GM12878 (cell line): ENCODE data around the gene RGS18. TPM values are rescaled to one million over a fixed set of nuclear protein-coding genes. Genes with fewer than 3 reads are reported as not detected.

ENCODE experiments used
- ATAC-seq: fragments of 200-7000 bp; cut with Tn5 transposase; 3 replicates; pipeline ENCODE4 v1.9.1; 2020; ENCODE audit warnings: mild to moderate bottlenecking, moderate library complexity
- BruUV-seq: library from RNA; stranded (reverse); fragments of 400-500 nt; replicated peaks from 2 replicates; lab custom pipeline; 2021; lab: Mats Ljungman, UMichigan
- CTCF ChIA-PET: fragments of 300-600 bp; sonication (Branson Sonifier 250); formaldehyde crosslinking; extraction: SDS; loops from one replicate; lab custom pipeline; 2021; ENCODE audit warnings: inconsistent platforms; lab: Yijun Ruan, JAX
- POLR2A ChIA-PET: fragments of 350-600 bp; formaldehyde crosslinking; extraction: SDS; loops from one replicate; lab custom pipeline; 2021; ENCODE audit warnings: inconsistent platforms; lab: Charles Lee
- RAD21 ChIA-PET: fragments of 300-600 bp; sonication (Branson Sonifier 250); formaldehyde crosslinking; loops from one replicate; lab custom pipeline; 2023; ENCODE audit warnings: antibody characterized with exemption; ENCODE audit not compliant: unreplicated experiment; lab: Charles Lee
- SMC1A ChIA-PET: fragments of 300-600 bp; sonication (Branson Sonifier 250); formaldehyde crosslinking; loops from one replicate; lab custom pipeline; 2023; ENCODE audit not compliant: unreplicated experiment, uncharacterized antibody; lab: Charles Lee
- DNase-seq: peaks from one replicate; pipeline ENCODE4 v3.0.0-alpha.2; 2011; ENCODE audit warnings: low read depth, low spot score
- FAIRE-seq: peaks from 3 replicates; lab custom pipeline; 2011; peaks lifted over from hg19 to GRCh38; lab: Jason Lieb, UNC
- H2AFZ ChIP-seq: 2 replicates; pipeline ENCODE4 v1.6.0; 2011; ENCODE audit warnings: low read depth, low read length, control low read depth; ENCODE audit not compliant: control insufficient read depth
- H3K27ac ChIP-seq: 2 replicates; pipeline ENCODE4 v1.5.1; 2011; ENCODE audit warnings: control low read depth; ENCODE audit not compliant: control insufficient read depth, insufficient read depth
- H3K27me3 ChIP-seq, 2 experiments: replicated peaks in 1 of 2; 2 replicates each; pipeline versions ENCODE4 v1.6.0 to v1.6.1; 2011; ENCODE audit warnings: low read length in 1 of 2; ENCODE audit not compliant: control insufficient read depth in 2 of 2, insufficient read depth in 2 of 2
- H3K36me3 ChIP-seq, 2 experiments: 2 replicates each; pipeline ENCODE4 v1.5.1; 2011; ENCODE audit warnings: low read length in 1 of 2; ENCODE audit not compliant: control insufficient read depth in 2 of 2, insufficient read depth in 2 of 2
- H3K4me1 ChIP-seq: 2 replicates; pipeline ENCODE4 v1.6.1; 2011; ENCODE audit warnings: mild to moderate bottlenecking, low read length, moderate library complexity, mixed read lengths; ENCODE audit not compliant: control insufficient read depth, insufficient read depth
- H3K4me2 ChIP-seq: 2 replicates; pipeline ENCODE4 v1.6.0; 2011; ENCODE audit warnings: control low read depth; ENCODE audit not compliant: control insufficient read depth, insufficient read depth
- H3K4me3 ChIP-seq: fragments of 200-600 bp; sonication (generic); 2 replicates; pipeline ENCODE4 v1.5.1; 2016
- H3K79me2 ChIP-seq: 2 replicates; pipeline ENCODE4 v1.6.0; 2011; ENCODE audit warnings: low read length; ENCODE audit not compliant: control insufficient read depth, insufficient read depth
- H3K9ac ChIP-seq: 2 replicates; pipeline ENCODE4 v1.8.0; 2011; ENCODE audit warnings: low read length, control low read depth, mixed read lengths; ENCODE audit not compliant: control insufficient read depth, insufficient read depth
- H3K9me3 ChIP-seq: replicated peaks from 3 replicates; pipeline ENCODE4 v1.5.1; 2011; ENCODE audit warnings: mild to moderate bottlenecking, low read length; ENCODE audit not compliant: control insufficient read depth, insufficient read depth
- H4K20me1 ChIP-seq: 2 replicates; pipeline ENCODE4 v1.6.0; 2011; ENCODE audit not compliant: control insufficient read depth, insufficient read depth
- BACH1 ChIP-seq: fragments of 450-650 bp; IDR thresholded peaks from 2 replicates; pipeline ENCODE4 v1.6.1; 2017; ENCODE audit warnings: mild to moderate bottlenecking, borderline replicate concordance
- BHLHE40 ChIP-seq, 2 experiments: fragments of 450-650 bp in 1 of 2; IDR thresholded peaks; 2 replicates each; pipeline ENCODE4 v1.6.1; 2011 to 2017; ENCODE audit warnings: low read depth in 2 of 2, borderline replicate concordance in 1 of 2, improper control_type of control experiment in 1 of 2, low read length in 1 of 2, mild to moderate bottlenecking in 1 of 2
- CBX5 ChIP-seq: sonication (generic); IDR thresholded peaks from 2 replicates; pipeline ENCODE4 v1.6.1; 2016; ENCODE audit warnings: low read depth, moderate library complexity, mild to moderate bottlenecking, inconsistent platforms
- CHD4 ChIP-seq: fragments of 200-600 bp; sonication (generic); IDR thresholded peaks from 2 replicates; pipeline ENCODE4 v1.6.1; 2016; ENCODE audit warnings: mild to moderate bottlenecking
- EGR1 ChIP-seq, 2 experiments: IDR thresholded peaks; 1 replicate in 1 of 2; 2 replicates in 1 of 2; pipeline ENCODE4 v1.6.1; 2011 to 2012; ENCODE audit warnings: low read depth in 2 of 2, low read length in 2 of 2, borderline replicate concordance in 1 of 2, mild to moderate bottlenecking in 1 of 2, moderate library complexity in 1 of 2
- ETV6 ChIP-seq, 2 experiments: fragments of 450-650 bp in 1 of 2; IDR thresholded peaks in 1 of 2; conservative IDR thresholded peaks in 1 of 2; 2 replicates each; pipeline ENCODE4 v1.6.1; 2014; ENCODE audit warnings: antibody characterized with exemption in 1 of 2, borderline replicate concordance in 1 of 2, low read depth in 1 of 2, mild to moderate bottlenecking in 1 of 2, moderate library complexity in 1 of 2
- FOS ChIP-seq: IDR thresholded peaks from 3 replicates; pipeline ENCODE4 v1.6.1; 2011; ENCODE audit warnings: borderline replicate concordance; ENCODE audit not compliant: insufficient read length; ENCODE audit errors: extremely low read depth
- FOXK2 ChIP-seq: fragments of 450-650 bp; IDR thresholded peaks from 2 replicates; pipeline ENCODE4 v1.6.1; 2017; ENCODE audit warnings: mild to moderate bottlenecking, moderate library complexity
- JUNB ChIP-seq: IDR thresholded peaks from 2 replicates; pipeline ENCODE4 v1.6.1; 2016; ENCODE audit warnings: antibody characterized with exemption, mild to moderate bottlenecking
- KDM1A ChIP-seq: fragments of 200-600 bp; sonication (generic); IDR thresholded peaks from 2 replicates; pipeline ENCODE4 v1.6.1; 2016; ENCODE audit warnings: borderline replicate concordance
- MYC ChIP-seq: IDR thresholded peaks from 2 replicates; pipeline ENCODE4 v1.6.1; 2011; ENCODE audit warnings: mild to moderate bottlenecking, low read length, moderate library complexity, inconsistent platforms; ENCODE audit not compliant: insufficient read depth, insufficient replicate concordance, insufficient read length, severe bottlenecking
- NFXL1 ChIP-seq: fragments of 450-650 bp; IDR thresholded peaks from 2 replicates; pipeline ENCODE4 v1.6.1; 2017; ENCODE audit warnings: antibody characterized with exemption, mild to moderate bottlenecking, borderline replicate concordance
- NR2F1 ChIP-seq: fragments of 450-650 bp; conservative IDR thresholded peaks from 2 replicates; pipeline ENCODE4 v1.6.1; 2017; ENCODE audit warnings: mild to moderate bottlenecking
- RBBP5 ChIP-seq: fragments of 200-600 bp; sonication (generic); conservative IDR thresholded peaks from 2 replicates; pipeline ENCODE4 v1.6.1; 2016
- SUZ12 ChIP-seq: fragments of 200-600 bp; sonication (generic); IDR thresholded peaks from one replicate; pipeline ENCODE4 v1.6.1; 2018; ENCODE audit warnings: antibody characterized with exemption, mild to moderate bottlenecking; ENCODE audit not compliant: unreplicated experiment
- ZBTB40 ChIP-seq: fragments of 450-650 bp; IDR thresholded peaks from 2 replicates; pipeline ENCODE4 v1.6.1; 2016; ENCODE audit warnings: mild to moderate bottlenecking, moderate library complexity, borderline replicate concordance
- ZNF274 ChIP-seq: IDR thresholded peaks from one replicate; pipeline ENCODE4 v1.8.0; 2011; ENCODE audit not compliant: insufficient read length, insufficient read depth
- ZSCAN29 ChIP-seq: fragments of 450-650 bp; IDR thresholded peaks from 2 replicates; pipeline ENCODE4 v1.6.1; 2017; ENCODE audit warnings: mild to moderate bottlenecking, moderate library complexity
- WGBS: methylation state at CpG from one replicate; pipeline ENCODE4 v1.1.6; 2016; ENCODE audit warnings: low lambda C conversion rate; ENCODE audit not compliant: insufficient replicate concordance, insufficient coverage; ENCODE audit errors: missing lambda C conversion rate; 5-methylcytosine and 5-hydroxymethylcytosine counted together
- in situ Hi-C: fragments of 300-500 bp; cut with MboI; formaldehyde crosslinking; loops from 9 replicates; pipeline ENCODE4 v1.14.3; 2018; ENCODE audit warnings: mixed read lengths
- intact Hi-C: fragments of 100-400 bp; cut with micrococcal nuclease; formaldehyde crosslinking; loops from one replicate; pipeline ENCODE4 v1.14.2; 2022; ENCODE audit not compliant: unreplicated experiment
- polyA plus RNA-seq, 11 experiments: library from polyadenylated mRNA; depleted of rRNA in 4 of 11; unstranded in 6 of 11; stranded (reverse) in 5 of 11; fragments of >200 nt; fragmentation: Nextera tagmentation in 4 of 11; fragmentation: Illumina TruSeq in 1 of 11; extraction: Ambion mirVana in 4 of 11; extraction: Trizol in 1 of 11; gene quantifications; 1 replicate in 1 of 11; 2 replicates in 10 of 11; pipeline versions ENCODE4 v1.2.1 to v1.2.3, GENCODE V29; 2011 to 2016; ENCODE audit warnings: inconsistent platforms in 2 of 11, missing spikeins in 2 of 11, low read depth in 1 of 11
- total RNA-seq, 4 experiments: library from RNA; depleted of rRNA in 3 of 4; stranded (reverse); fragments of >200 nt in 3 of 4; fragmentation: Illumina TruSeq in 1 of 4; extraction: Trizol in 1 of 4; gene quantifications; 2 replicates each; pipeline versions ENCODE4 v1.2.1 to v1.2.3, GENCODE V29; 2013 to 2021

Gene RGS18
- total and polyA plus RNA-seq, 10 of the 15 experiments (the other 5 are each of a cell fraction or from before 2014, with no cell fraction given): not detected

GRCh38 chr1:192175971-192176370 lies 17.7 kb downstream of the RGS18 start:
- ChIA-PET POLR2A (no interaction called here), SMC1A (no interaction called here)

GRCh38 chr1:192183788-192184187 lies 25.5 kb downstream of the RGS18 start:
- no peak for ATAC-seq

More at GRCh38 chr1:192175971-192176370, 17.7 kb downstream of the RGS18 start:
- 0% methylated on average over 2 of the region's 2 CpGs for WGBS
- Histone ChIP-seq H3K27ac (no peak overlapping the region), H3K9me3 (no peaks in the 10 kb centered on the region), H2AFZ (no peak overlapping the region), H3K79me2 (no peaks in the 10 kb centered on the region), H3K27me3 (no peaks in the 10 kb centered on the region), H3K4me3 (no peak overlapping the region), H3K36me3 (no peaks in the 10 kb centered on the region), H3K4me2 (no peak overlapping the region), H4K20me1 (no peaks in the 10 kb centered on the region), H3K4me1 (no peaks in the 10 kb centered on the region), H3K9ac (no peak overlapping the region)
- TF ChIP-seq CBX5: no peak
- no peak for TF ChIP-seq ZNF274
- TF ChIP-seq CHD4: no peak
- no peak for TF ChIP-seq SUZ12
- no peak for TF ChIP-seq JUNB
- TF ChIP-seq RBBP5: no peak
- no peak for TF ChIP-seq BHLHE40 (IDR thresholded peaks at IDR 0.05; ENCODE audit: borderline replicate concordance in 1 of 2, low read depth in 2 of 2, low read length in 1 of 2)
- no peak for TF ChIP-seq NR2F1
- no peak for TF ChIP-seq NFXL1
- intact Hi-C loops: no loop called here
- FAIRE-seq (no peak), ATAC-seq (no peak), DNase-seq (no peak)
- no TSS peak for BruUV-seq
- ChIA-PET RAD21 (no interaction called here), CTCF (no interaction called here)
- in situ Hi-C loops: no loop called here

More at GRCh38 chr1:192183788-192184187, 25.5 kb downstream of the RGS18 start:
- no peaks in the 10 kb centered on the region for H4K20me1 ChIP-seq
- no peak overlapping the region for H3K4me2 ChIP-seq
- H3K4me3 ChIP-seq: no peak overlapping the region
- no TSS peak for BruUV-seq
- H3K36me3 ChIP-seq: no peaks in the 10 kb centered on the region
- H3K9me3 ChIP-seq: no peaks in the 10 kb centered on the region
- H3K79me2 ChIP-seq: no peaks in the 10 kb centered on the region
- TF ChIP-seq MYC: no peak
- TF ChIP-seq FOXK2: no peak
- TF ChIP-seq ZBTB40: no peak
- no peak for TF ChIP-seq FOS
- TF ChIP-seq EGR1 (IDR thresholded peaks at IDR 0.05; ENCODE audit: borderline replicate concordance in 1 of 2, low read depth in 2 of 2, low read length in 2 of 2): no peak
- TF ChIP-seq ETV6 (conservative IDR thresholded peaks at IDR 0.05 in 1 of 2, IDR thresholded peaks at IDR 0.05 in 1 of 2; ENCODE audit: borderline replicate concordance in 1 of 2, low read depth in 1 of 2): no peak
- no peak for TF ChIP-seq BACH1
- no peak for TF ChIP-seq ZSCAN29
- TF ChIP-seq KDM1A: no peak
- ChIA-PET POLR2A (no interaction called here), CTCF (no interaction called here), SMC1A (no interaction called here), RAD21 (no interaction called here)
- no peak overlapping the region for H3K9ac ChIP-seq
- DNase-seq (no peak), FAIRE-seq (no peak)
- intact Hi-C loops (no loop called here), in situ Hi-C loops (no loop called here)
- no peaks in the 10 kb centered on the region; a peak in 1 of 4 replicates for H3K27me3 ChIP-seq
- no peaks in the 10 kb centered on the region for H3K4me1 ChIP-seq
- H2AFZ ChIP-seq: no peak overlapping the region
- no peak overlapping the region for H3K27ac ChIP-seq
- 0% methylated on average over 1 of the region's 1 CpG for WGBS
